Vagina (tissue), 2 donors: ENCODE measurements around the gene MYLK. TPM values are rescaled to one million over a fixed set of nuclear protein-coding genes. Genes with fewer than 3 reads are reported as not detected.

Source experiments
- DNase-seq, 2 donors: peaks; one replicate each; pipeline ENCODE4 v3.0.0-alpha.2; 2017; ENCODE audit errors: extremely low spot score in 2 of 2
- H3K27ac ChIP-seq: fragments of 200-600 bp; sonication (generic); one replicate; pipeline ENCODE4 v1.5.1; 2019
- H3K27me3 ChIP-seq: fragments of 200-600 bp; sonication (generic); one replicate; pipeline ENCODE4 v1.5.1; 2019
- H3K36me3 ChIP-seq, 2 donors: fragments of 200-600 bp; sonication (generic); one replicate each; pipeline ENCODE4 v1.5.1; 2017 to 2019
- H3K4me1 ChIP-seq: fragments of 200-600 bp; sonication (generic); one replicate; pipeline ENCODE4 v1.5.1; 2019
- H3K4me3 ChIP-seq, 2 donors: fragments of 200-600 bp; sonication (generic); 1 replicate in 1 of 2; 2 replicates in 1 of 2; pipeline ENCODE4 v1.5.1; 2016 to 2019
- H3K9me3 ChIP-seq: fragments of 200-600 bp; sonication (generic); one replicate; pipeline ENCODE4 v1.5.1; 2019
- CTCF ChIP-seq, 3 experiments: fragments of 450-650 bp in 2 of 3; fragments of 200-600 bp in 1 of 3; sonication (generic) in 1 of 3; IDR thresholded peaks; one replicate each; pipeline ENCODE4 v1.5.1; 2017 to 2019; ENCODE audit warnings: antibody characterized with exemption in 3 of 3, mild to moderate bottlenecking in 2 of 3, moderate library complexity in 2 of 3
- POLR2A ChIP-seq, 2 donors: fragments of 450-650 bp; IDR thresholded peaks; one replicate each; pipeline ENCODE4 v1.6.1; 2017; ENCODE audit warnings: antibody characterized with exemption in 2 of 2, mild to moderate bottlenecking in 2 of 2, moderate library complexity in 2 of 2
- POLR2AphosphoS5 ChIP-seq, 2 donors: sonication (generic); formaldehyde crosslinking; IDR thresholded peaks; one replicate each; pipeline ENCODE4 v1.9.0; 2017; ENCODE audit warnings: antibody characterized with exemption in 2 of 2, mild to moderate bottlenecking in 2 of 2, low read depth in 1 of 2; ENCODE audit not compliant: insufficient read depth in 1 of 2
- intact Hi-C: fragments of 100-400 bp; cut with DNase I; formaldehyde crosslinking; loops from one replicate; pipeline ENCODE4 v1.15.1; 2023
- total RNA-seq: library from RNA; depleted of rRNA; stranded (reverse); fragments of >200 nt; gene quantifications from one replicate; pipeline ENCODE4 v1.2.3, GENCODE V29; 2016

MYLK gene
- total RNA-seq, 1 donor from 2014 or later: 352 TPM

GRCh38 chr3:123698813-123699212, 185.3 kb downstream of the MYLK start:
- peak overlapping the region; percentile 50 to 58 for H3K4me3 ChIP-seq
- DNase-seq: no peak
- H3K4me1 ChIP-seq: peaks cover 29% of the 10 kb centered on the region
- no peaks in the 10 kb centered on the region for H3K27me3 ChIP-seq
- H3K9me3 ChIP-seq: no peaks in the 10 kb centered on the region
- H3K27ac ChIP-seq: peak overlapping the region; percentile 79
- no peaks in the 10 kb centered on the region for H3K36me3 ChIP-seq
- intact Hi-C loops: no loop called here
- peak in 1 of 2 donors; percentile 30 for TF ChIP-seq POLR2AphosphoS5 (IDR thresholded peaks at IDR 0.05; ENCODE audit: insufficient read depth in 1 of 2, low read depth in 1 of 2)
- no peak for TF ChIP-seq CTCF (IDR thresholded peaks at IDR 0.05)
- TF ChIP-seq POLR2A (IDR thresholded peaks at IDR 0.05): no peak

- no peaks in the 10 kb centered on the region for H3K9me3 ChIP-seq
- intact Hi-C loops: no loop called here
- TF ChIP-seq POLR2A (IDR thresholded peaks at IDR 0.05): no peak
- no peak for TF ChIP-seq CTCF (IDR thresholded peaks at IDR 0.05)
- no peak for TF ChIP-seq POLR2AphosphoS5 (IDR thresholded peaks at IDR 0.05; ENCODE audit: insufficient read depth in 1 of 2, low read depth in 1 of 2)
- peak overlapping the region; percentile 68 for H3K27ac ChIP-seq
- H3K27me3 ChIP-seq: no peaks in the 10 kb centered on the region
- no peaks in the 10 kb centered on the region for H3K36me3 ChIP-seq
- peaks cover 39% of the 10 kb centered on the region for H3K4me1 ChIP-seq
- H3K4me3 ChIP-seq: peak overlapping the region; percentile 50 to 58
- no peak for DNase-seq
These were observed 187.3 kb downstream of the MYLK start for GRCh38 chr3:123696808-123697207.

GRCh38 chr3:123695731-123696640, 188.1 kb downstream of the MYLK start:
- H3K27ac ChIP-seq: peak overlapping the region; percentile 68
- TF ChIP-seq POLR2A (IDR thresholded peaks at IDR 0.05) (no peak), CTCF (IDR thresholded peaks at IDR 0.05) (no peak), POLR2AphosphoS5 (IDR thresholded peaks at IDR 0.05; ENCODE audit: insufficient read depth in 1 of 2, low read depth in 1 of 2) (no peak)

GRCh38 chr3:123695152-123695551, 189.0 kb downstream of the MYLK start:
- Histone ChIP-seq H3K4me1 (peaks cover 39% of the 10 kb centered on the region), H3K4me3 (peak overlapping the region in 1 of 2 donors; percentile 22), H3K36me3 (no peaks in the 10 kb centered on the region), H3K9me3 (no peaks in the 10 kb centered on the region), H3K27ac (peak overlapping the region; percentile 68), H3K27me3 (no peaks in the 10 kb centered on the region)
- intact Hi-C loops: no loop called here
- DNase-seq: no peak
- TF ChIP-seq CTCF (IDR thresholded peaks at IDR 0.05) (no peak), POLR2A (IDR thresholded peaks at IDR 0.05) (no peak), POLR2AphosphoS5 (IDR thresholded peaks at IDR 0.05; ENCODE audit: insufficient read depth in 1 of 2, low read depth in 1 of 2) (no peak)

More at GRCh38 chr3:123695731-123696640, 188.1 kb downstream of the MYLK start:
- Histone ChIP-seq H3K36me3 (no peaks in the 10 kb centered on the region), H3K4me3 (peak overlapping the region; percentile 50 to 58), H3K9me3 (no peaks in the 10 kb centered on the region), H3K4me1 (peaks cover 39% of the 10 kb centered on the region), H3K27me3 (no peaks in the 10 kb centered on the region)
- intact Hi-C loops: no loop called here
- no peak for DNase-seq
